NCI-H2227 (cell line): ENCODE results near the gene ZSCAN22.
"Not testable (repeated sequence)": the region's sequence is repeated elsewhere in the genome, so short reads cannot be mapped to it uniquely, and the experiment has no call there.

Source experiments
- DNase-seq: peaks from one replicate; lab custom pipeline; 2025; ENCODE audit not compliant: unreplicated experiment; lab: John Stamatoyannopoulos, UW

Gene ZSCAN22

GRCh38 chr19:58317476-58318072, 9.2 kb upstream of the ZSCAN22 start:
- no peak for DNase-seq

GRCh38 chr19:58318297-58318696, 8.5 kb upstream of the ZSCAN22 start:
- DNase-seq = no peak

GRCh38 chr19:58319241-58319640, 7.6 kb upstream of the ZSCAN22 start:
- no peak for DNase-seq

GRCh38 chr19:58325311-58326022, 1.3 kb upstream of the ZSCAN22 start:
- DNase-seq = no peak

GRCh38 chr19:58326501-58326913, 287 bp upstream of the ZSCAN22 start:
- no peak for DNase-seq

GRCh38 chr19:58328999-58329398, 2.2 kb downstream of the ZSCAN22 start:
- DNase-seq = peak; percentile 33

- DNase-seq = no peak
Measured at GRCh38 chr19:58330458-58330857, 3.7 kb downstream of the ZSCAN22 start.

- DNase-seq = no peak
Measured at GRCh38 chr19:58332697-58333096, 5.9 kb downstream of the ZSCAN22 start.

- no peak for DNase-seq
Measured at GRCh38 chr19:58334691-58335249, 8.0 kb downstream of the ZSCAN22 start.

- DNase-seq = no peak
Measured at GRCh38 chr19:58335630-58336029, 8.8 kb downstream of the ZSCAN22 start.

- DNase-seq = no peak
Measured at GRCh38 chr19:58336216-58336615, 9.4 kb downstream of the ZSCAN22 start.

- DNase-seq = no peak
Measured at GRCh38 chr19:58336820-58337219, 10.0 kb downstream of the ZSCAN22 start.

GRCh38 chr19:58338336-58338735, 11.5 kb downstream of the ZSCAN22 start:
- DNase-seq = no peak

- DNase-seq = no peak
Measured at GRCh38 chr19:58338825-58339558, 12.2 kb downstream of the ZSCAN22 start.

- DNase-seq = no peak
Measured at GRCh38 chr19:58345558-58345957, 18.8 kb downstream of the ZSCAN22 start.

GRCh38 chr19:58346961-58347929, 20.5 kb downstream of the ZSCAN22 start:
- peak; percentile 96 for DNase-seq

- DNase-seq = not testable (repeated sequence)
Measured at GRCh38 chr19:58348080-58348479, 21.3 kb downstream of the ZSCAN22 start.

GRCh38 chr19:58349590-58349989, 22.8 kb downstream of the ZSCAN22 start:
- no peak for DNase-seq

GRCh38 chr19:58350001-58350861, 23.4 kb downstream of the ZSCAN22 start:
- DNase-seq = no peak
